ENCODE data around the gene ZNF853. TPM values are rescaled to one million over a fixed set of nuclear protein-coding genes. Genes with fewer than 3 reads are reported as not detected.

The ZNF853 gene
- total and polyA plus RNA-seq, 2 donors (not counting 3 experiments of a cell fraction or from before 2014, with no cell fraction given), result 0.47 to 0.58 TPM

DNA sequence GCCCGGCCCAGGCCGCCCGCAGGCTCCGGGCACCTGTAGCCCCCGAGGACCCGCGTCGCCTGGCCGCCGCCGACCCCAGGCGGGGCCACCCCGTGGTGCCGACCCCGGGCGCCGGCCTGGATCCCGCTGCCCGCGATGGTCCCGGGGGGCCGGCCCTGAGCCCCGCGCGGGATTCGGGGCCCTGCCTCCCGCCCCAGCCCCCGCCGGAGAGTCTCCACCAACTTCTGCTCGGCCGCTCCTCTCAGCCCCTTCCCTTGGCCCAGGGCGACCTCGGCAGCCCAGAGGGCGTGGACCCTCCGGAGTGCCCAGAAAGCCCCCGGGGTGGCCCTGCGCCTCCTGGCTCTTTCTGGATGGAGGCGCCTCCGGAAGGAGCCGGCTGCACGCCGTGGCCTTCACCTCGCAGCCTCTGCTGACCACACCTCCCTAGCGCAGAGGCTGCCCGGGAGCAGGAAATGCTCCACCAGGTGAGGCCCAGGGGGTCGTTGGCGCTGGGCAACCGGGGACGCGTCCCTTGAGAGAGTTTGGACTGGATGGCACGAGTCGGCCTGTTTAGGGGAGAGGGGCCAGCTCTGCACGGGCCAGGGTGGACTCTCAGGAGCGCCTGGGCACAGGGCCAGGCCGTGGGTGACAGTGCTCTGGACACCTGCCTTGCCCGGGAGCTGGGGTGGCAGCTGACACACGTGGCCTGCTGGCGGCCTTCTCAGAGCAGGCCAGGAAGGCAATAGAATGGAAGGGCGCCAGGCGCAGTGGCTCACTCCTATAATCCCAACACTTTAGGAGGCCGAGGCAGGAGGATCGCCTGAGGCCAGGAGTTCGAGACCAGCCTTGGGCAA lies 529 bp downstream of the ZNF853 start:
- FAIRE-seq (no peak), DNase-seq (ENCODE audit: low read depth, low spot score) (no peak)
- no peak for TF ChIP-seq GATA2 (IDR thresholded peaks at IDR 0.05; ENCODE audit: insufficient read depth, insufficient read length, low read depth, low read length)
- TF ChIP-seq EZH2 (IDR thresholded peaks at IDR 0.05; ENCODE audit: borderline replicate concordance, low read depth, low read length, severe bottlenecking), result peak; percentile 67
- Histone ChIP-seq H3K27me3 (ENCODE audit: control insufficient read depth in 2 of 2, insufficient read depth in 2 of 2, low read length in 2 of 2) (peaks cover 18 to 24% of the 10 kb centered on the region in 2 experiments), H3K4me2 (ENCODE audit: insufficient read depth, low read length) (peak overlapping the region; percentile 23), H2AFZ (ENCODE audit: low read depth, low read length) (peak overlapping the region; percentile 38), H3K9ac (replicated peaks; ENCODE audit: extremely low read depth, insufficient read depth, low read length) (no peak overlapping the region), H3K4me1 (ENCODE audit: control insufficient read depth, extremely low read depth, insufficient read depth, low read length) (no peaks in the 10 kb centered on the region), H3K27ac (ENCODE audit: insufficient read depth, low read depth, low read length) (no peak overlapping the region), H4K20me1 (replicated peaks; ENCODE audit: control insufficient read depth, extremely low read depth, insufficient read depth, low read length) (no peaks in the 10 kb centered on the region), H3K9me3 (replicated peaks; ENCODE audit: control insufficient read depth, insufficient read depth, low read length) (no peaks in the 10 kb centered on the region), H3K79me2 (ENCODE audit: control insufficient read depth, insufficient read depth, low read length) (no peaks in the 10 kb centered on the region), H3K9me1 (replicated peaks; ENCODE audit: control insufficient read depth, extremely low read depth, insufficient read depth, low read length) (no peaks in the 10 kb centered on the region), H3K36me3 (ENCODE audit: control insufficient read depth in 2 of 2, extremely low read depth in 1 of 2, insufficient read depth in 2 of 2, low read length in 2 of 2) (no peaks in the 10 kb centered on the region), H3K4me3 (replicated peaks in 1 of 3; ENCODE audit: insufficient read depth in 1 of 3, low read depth in 1 of 3, low read length in 3 of 3) (peak overlapping the region in 1 of 3 experiments; percentile 31)
- ChIA-PET POLR2A (no interaction called here), CTCF (no interaction called here)
- intact Hi-C loops (cut with micrococcal nuclease), result no loop called here
- dilution Hi-C loops (cut with MboI; ENCODE audit: extremely low pct_ligation_motif_present, low sequenced_read_pairs), result no loop called here
- BruUV-seq (replicated peaks), result no TSS peak

- intact Hi-C loops (cut with micrococcal nuclease), result no loop called here
- H2AFZ ChIP-seq (ENCODE audit: low read depth, low read length), result no peak overlapping the region
- BruUV-seq (replicated peaks), result no TSS peak
- H3K9me1 ChIP-seq (replicated peaks; ENCODE audit: control insufficient read depth, extremely low read depth, insufficient read depth, low read length), result no peaks in the 10 kb centered on the region
- DNase-seq (ENCODE audit: low read depth, low spot score), result no peak
- H3K4me1 ChIP-seq (ENCODE audit: control insufficient read depth, extremely low read depth, insufficient read depth, low read length), result no peaks in the 10 kb centered on the region
- no peaks in the 10 kb centered on the region for H3K9me3 ChIP-seq (replicated peaks; ENCODE audit: control insufficient read depth, insufficient read depth, low read length)
- POLR2A ChIA-PET, result no interaction called here
- no peak overlapping the region for H3K27ac ChIP-seq (ENCODE audit: insufficient read depth, low read depth, low read length)
- no peak for FAIRE-seq
- dilution Hi-C loops (cut with MboI; ENCODE audit: extremely low pct_ligation_motif_present, low sequenced_read_pairs), result no loop called here
- no peak overlapping the region for H3K9ac ChIP-seq (replicated peaks; ENCODE audit: extremely low read depth, insufficient read depth, low read length)
- CTCF ChIA-PET, result no interaction called here
- H3K27me3 ChIP-seq (ENCODE audit: control insufficient read depth in 2 of 2, insufficient read depth in 2 of 2, low read length in 2 of 2), result peaks cover 18 to 24% of the 10 kb centered on the region in 2 experiments
- H3K4me3 ChIP-seq (replicated peaks in 1 of 3; ENCODE audit: insufficient read depth in 1 of 3, low read depth in 1 of 3, low read length in 3 of 3), result no peak overlapping the region
- no peak overlapping the region for H3K4me2 ChIP-seq (ENCODE audit: insufficient read depth, low read length)
- no peak for TF ChIP-seq GATA2 (IDR thresholded peaks at IDR 0.05; ENCODE audit: insufficient read depth, insufficient read length, low read depth, low read length)
- TF ChIP-seq, protein P1, sequence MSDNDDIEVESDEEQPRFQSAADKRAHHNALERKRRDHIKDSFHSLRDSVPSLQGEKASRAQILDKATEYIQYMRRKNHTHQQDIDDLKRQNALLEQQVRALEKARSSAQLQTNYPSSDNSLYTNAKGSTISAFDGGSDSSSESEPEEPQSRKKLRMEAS (IDR thresholded peaks at IDR 0.05; ENCODE audit: insufficient read depth, insufficient read length), result no peak
- TF ChIP-seq, protein P2, sequence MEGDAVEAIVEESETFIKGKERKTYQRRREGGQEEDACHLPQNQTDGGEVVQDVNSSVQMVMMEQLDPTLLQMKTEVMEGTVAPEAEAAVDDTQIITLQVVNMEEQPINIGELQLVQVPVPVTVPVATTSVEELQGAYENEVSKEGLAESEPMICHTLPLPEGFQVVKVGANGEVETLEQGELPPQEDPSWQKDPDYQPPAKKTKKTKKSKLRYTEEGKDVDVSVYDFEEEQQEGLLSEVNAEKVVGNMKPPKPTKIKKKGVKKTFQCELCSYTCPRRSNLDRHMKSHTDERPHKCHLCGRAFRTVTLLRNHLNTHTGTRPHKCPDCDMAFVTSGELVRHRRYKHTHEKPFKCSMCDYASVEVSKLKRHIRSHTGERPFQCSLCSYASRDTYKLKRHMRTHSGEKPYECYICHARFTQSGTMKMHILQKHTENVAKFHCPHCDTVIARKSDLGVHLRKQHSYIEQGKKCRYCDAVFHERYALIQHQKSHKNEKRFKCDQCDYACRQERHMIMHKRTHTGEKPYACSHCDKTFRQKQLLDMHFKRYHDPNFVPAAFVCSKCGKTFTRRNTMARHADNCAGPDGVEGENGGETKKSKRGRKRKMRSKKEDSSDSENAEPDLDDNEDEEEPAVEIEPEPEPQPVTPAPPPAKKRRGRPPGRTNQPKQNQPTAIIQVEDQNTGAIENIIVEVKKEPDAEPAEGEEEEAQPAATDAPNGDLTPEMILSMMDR (IDR thresholded peaks at IDR 0.05; ENCODE audit: extremely low read depth in 1 of 2, insufficient read depth in 1 of 2, low read depth in 1 of 2, low read length in 2 of 2), result no peak
- TF ChIP-seq POLR2AphosphoS5 (IDR thresholded peaks at IDR 0.05; ENCODE audit: insufficient read depth, low read depth, low read length), result no peak
- no peak for TF ChIP-seq MYC (IDR thresholded peaks at IDR 0.05; ENCODE audit: low read depth, low read length)
- TF ChIP-seq FOS (IDR thresholded peaks at IDR 0.05; ENCODE audit: borderline replicate concordance, insufficient read depth, low read length), result no peak
- no peak for TF ChIP-seq EZH2 (IDR thresholded peaks at IDR 0.05; ENCODE audit: borderline replicate concordance, low read depth, low read length, severe bottlenecking)
- H3K36me3 ChIP-seq (ENCODE audit: control insufficient read depth in 2 of 2, extremely low read depth in 1 of 2, insufficient read depth in 2 of 2, low read length in 2 of 2), result no peaks in the 10 kb centered on the region
- no peaks in the 10 kb centered on the region for H3K79me2 ChIP-seq (ENCODE audit: control insufficient read depth, insufficient read depth, low read length)
- H4K20me1 ChIP-seq (replicated peaks; ENCODE audit: control insufficient read depth, extremely low read depth, insufficient read depth, low read length), result no peaks in the 10 kb centered on the region
Observed at GRCh38 chr7:6616854-6617643, 1.6 kb downstream of the ZNF853 start.
